Measurements from ENCODE around the gene RABL3. TPM values are rescaled to one million over a fixed set of nuclear protein-coding genes. Genes with fewer than 3 reads are reported as not detected.
"Not testable (repeated sequence)": the region's sequence is repeated elsewhere in the genome, so short reads cannot be mapped to it uniquely, and the experiment has no call there.

Gene RABL3
- total RNA-seq, 1 donor from 2014 or later: 17.2 TPM

GRCh38 chr3:120743556-120744195 is 1.4 kb upstream of the RABL3 start:
- Histone ChIP-seq H3K36me3 (no peaks in the 10 kb centered on the region), H3K9me3 (no peaks in the 10 kb centered on the region), H3K27me3 (no peaks in the 10 kb centered on the region), H3K27ac (no peak overlapping the region), H3K4me3 (peak overlapping the region; percentile 93), H3K4me1 (peaks cover 19% of the 10 kb centered on the region)
- ATAC-seq (no peak), DNase-seq (no peak)
- intact Hi-C loops (cut with DNase I): no loop called here
- TF ChIP-seq, protein P1, sequence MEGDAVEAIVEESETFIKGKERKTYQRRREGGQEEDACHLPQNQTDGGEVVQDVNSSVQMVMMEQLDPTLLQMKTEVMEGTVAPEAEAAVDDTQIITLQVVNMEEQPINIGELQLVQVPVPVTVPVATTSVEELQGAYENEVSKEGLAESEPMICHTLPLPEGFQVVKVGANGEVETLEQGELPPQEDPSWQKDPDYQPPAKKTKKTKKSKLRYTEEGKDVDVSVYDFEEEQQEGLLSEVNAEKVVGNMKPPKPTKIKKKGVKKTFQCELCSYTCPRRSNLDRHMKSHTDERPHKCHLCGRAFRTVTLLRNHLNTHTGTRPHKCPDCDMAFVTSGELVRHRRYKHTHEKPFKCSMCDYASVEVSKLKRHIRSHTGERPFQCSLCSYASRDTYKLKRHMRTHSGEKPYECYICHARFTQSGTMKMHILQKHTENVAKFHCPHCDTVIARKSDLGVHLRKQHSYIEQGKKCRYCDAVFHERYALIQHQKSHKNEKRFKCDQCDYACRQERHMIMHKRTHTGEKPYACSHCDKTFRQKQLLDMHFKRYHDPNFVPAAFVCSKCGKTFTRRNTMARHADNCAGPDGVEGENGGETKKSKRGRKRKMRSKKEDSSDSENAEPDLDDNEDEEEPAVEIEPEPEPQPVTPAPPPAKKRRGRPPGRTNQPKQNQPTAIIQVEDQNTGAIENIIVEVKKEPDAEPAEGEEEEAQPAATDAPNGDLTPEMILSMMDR (IDR thresholded peaks at IDR 0.05): no peak

DNA sequence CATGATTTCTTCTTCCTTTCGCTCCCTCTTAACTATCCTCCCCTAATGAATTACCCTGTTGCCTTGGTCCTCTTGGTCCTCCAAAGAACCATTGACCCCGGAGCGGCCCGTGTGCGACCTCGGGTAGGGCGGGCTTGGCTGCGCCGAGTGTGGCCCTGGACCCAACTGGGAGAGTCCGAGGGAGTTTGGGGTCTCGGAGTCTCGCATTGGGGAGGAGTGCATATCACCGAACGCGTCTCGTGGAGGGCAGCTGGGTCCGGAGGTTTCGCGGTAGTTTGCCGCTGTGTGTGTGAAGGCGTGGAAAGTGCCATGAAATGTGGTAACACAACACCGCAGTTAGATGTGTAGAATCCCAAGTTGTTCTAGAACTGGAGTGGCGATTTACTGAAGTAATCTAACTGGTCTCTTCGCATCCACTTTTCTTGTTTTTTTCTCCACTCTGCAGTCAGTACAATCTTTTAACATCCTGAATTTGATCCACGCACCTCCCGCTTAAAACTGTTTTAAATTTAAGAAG is 591 bp upstream of the RABL3 start:
- peak; percentile 33 for ATAC-seq
- intact Hi-C loops (cut with DNase I): no loop called here
- Histone ChIP-seq H3K36me3 (no peaks in the 10 kb centered on the region), H3K4me1 (peaks cover 19% of the 10 kb centered on the region), H3K27me3 (no peaks in the 10 kb centered on the region), H3K9me3 (no peaks in the 10 kb centered on the region), H3K27ac (peak overlapping the region; percentile 99), H3K4me3 (peak overlapping the region; percentile 93)
- peak; percentile 77 for DNase-seq
- TF ChIP-seq, protein P1 (IDR thresholded peaks at IDR 0.05): no peak

- H3K4me1 ChIP-seq: peaks cover 19% of the 10 kb centered on the region
- peak; percentile 0 for ATAC-seq
- peak overlapping the region; percentile 93 for H3K4me3 ChIP-seq
- H3K27ac ChIP-seq: peak overlapping the region; percentile 99
- H3K36me3 ChIP-seq: no peaks in the 10 kb centered on the region
- H3K9me3 ChIP-seq: no peaks in the 10 kb centered on the region
- intact Hi-C loops (cut with DNase I): no loop called here
- no peak for DNase-seq
- H3K27me3 ChIP-seq: no peaks in the 10 kb centered on the region
- TF ChIP-seq, protein P1 (IDR thresholded peaks at IDR 0.05): no peak
Observed at GRCh38 chr3:120741837-120742197, 499 bp downstream of the RABL3 start.

DNA sequence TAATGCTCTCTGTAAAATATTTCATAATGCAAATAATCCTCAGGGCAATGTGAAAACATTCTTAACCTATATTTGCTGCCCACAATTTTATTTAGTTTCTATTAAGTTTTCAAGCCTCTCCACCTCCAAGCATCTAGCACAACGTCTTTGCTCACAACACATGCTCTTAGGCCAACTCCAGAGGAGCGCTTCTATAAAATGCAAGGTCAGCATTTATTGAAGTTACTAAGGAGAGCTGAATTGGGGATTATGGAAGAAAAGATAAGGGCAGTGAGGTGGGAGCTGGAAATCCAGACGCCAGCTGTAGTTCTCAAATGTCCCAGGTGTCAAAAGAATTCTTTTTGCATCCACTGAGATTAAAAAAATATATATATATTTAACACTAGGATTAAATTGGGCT is 996 bp downstream of the RABL3 start:
- TF ChIP-seq, protein P1 (IDR thresholded peaks at IDR 0.05): no peak
- no peak for DNase-seq
- intact Hi-C loops (cut with DNase I): no loop called here
- Histone ChIP-seq H3K4me3 (peak overlapping the region; percentile 93), H3K27me3 (no peaks in the 10 kb centered on the region), H3K4me1 (peaks cover 19% of the 10 kb centered on the region), H3K9me3 (no peaks in the 10 kb centered on the region), H3K27ac (no peak overlapping the region), H3K36me3 (no peaks in the 10 kb centered on the region)
- no peak for ATAC-seq

DNA sequence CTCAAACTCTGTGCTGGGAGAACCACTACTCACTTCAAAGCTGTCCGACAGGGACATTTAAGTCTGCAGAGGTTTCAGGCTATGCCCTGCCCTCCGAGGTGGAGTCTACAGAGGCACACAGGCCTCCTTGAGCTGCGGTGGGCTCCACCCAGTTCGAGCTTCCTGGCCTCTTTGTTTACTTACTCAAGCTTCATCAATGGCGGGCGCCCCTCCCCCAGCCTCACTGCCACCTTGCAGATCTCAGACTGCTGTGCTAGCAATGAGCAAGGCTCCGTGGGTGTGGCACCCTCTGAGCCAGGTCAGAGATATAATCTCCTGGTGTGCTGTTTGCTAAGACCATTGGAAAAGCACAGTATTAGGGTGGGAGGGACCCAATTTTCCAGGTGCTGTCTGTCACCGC is 4.3 kb downstream of the RABL3 start:
- intact Hi-C loops (cut with DNase I); H3K36me3 ChIP-seq; H3K4me1 ChIP-seq; H3K4me3 ChIP-seq; H3K27me3 ChIP-seq; DNase-seq; ATAC-seq; H3K27ac ChIP-seq; H3K9me3 ChIP-seq: not testable (repeated sequence)

GRCh38 chr3:120730576-120731542 is 11.5 kb downstream of the RABL3 start:
- no peaks in the 10 kb centered on the region for H3K9me3 ChIP-seq
- intact Hi-C loops (cut with DNase I): no loop called here
- TF ChIP-seq, protein P1 (IDR thresholded peaks at IDR 0.05): no peak
- ATAC-seq: no peak
- H3K27ac ChIP-seq: no peak overlapping the region
- H3K4me3 ChIP-seq: no peak overlapping the region
- H3K4me1 ChIP-seq: no peaks in the 10 kb centered on the region
- H3K27me3 ChIP-seq: no peaks in the 10 kb centered on the region
- H3K36me3 ChIP-seq: no peaks in the 10 kb centered on the region
- no peak for DNase-seq
